GM12891 (cell line): ENCODE data around the gene WNT3.

Source experiments
- PAX5 ChIP-seq: IDR thresholded peaks from 2 replicates; pipeline ENCODE4 v1.6.1; 2011; ENCODE audit warnings: low read length, moderate library complexity, mild to moderate bottlenecking; ENCODE audit not compliant: insufficient read depth, severe bottlenecking
- POLR2A ChIP-seq: IDR thresholded peaks from 2 replicates; pipeline ENCODE4 v1.6.1; 2011; ENCODE audit warnings: low read depth, low read length, control low read depth

DNA sequence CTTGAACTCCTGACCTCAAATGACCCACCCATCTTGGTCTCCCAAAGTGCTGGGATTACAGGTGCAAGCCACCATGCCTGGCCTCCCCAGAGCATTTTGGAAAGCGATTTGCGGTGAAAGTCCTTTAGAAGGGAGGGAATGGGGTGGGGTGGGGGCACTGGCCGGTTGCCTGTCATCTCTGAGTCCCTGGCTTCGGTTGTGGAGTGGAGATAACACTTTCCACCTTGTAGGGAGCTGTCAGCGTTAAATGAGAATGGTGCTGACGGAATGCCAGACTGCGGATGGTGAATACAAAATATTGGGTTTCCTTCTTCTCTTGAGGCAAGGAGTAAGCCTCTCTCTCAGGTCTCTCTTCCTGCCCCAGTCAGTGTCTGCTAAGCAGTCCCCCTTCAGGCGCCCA lies 5.2 kb upstream of the WNT3 start:
- TF ChIP-seq POLR2A (no peak), PAX5 (no peak)
